Limb (tissue), 2 donors: ENCODE results near the gene ZSCAN2.
"Not testable (repeated sequence)": the region's sequence is repeated elsewhere in the genome, so short reads cannot be mapped to it uniquely, and the experiment has no call there.

ENCODE experiments used
- DNase-seq, 2 donors: peaks; one replicate each; pipeline ENCODE4 v3.0.0-alpha.2; 2016; ENCODE audit errors: extremely low spot score in 2 of 2

ZSCAN2 gene

DNA sequence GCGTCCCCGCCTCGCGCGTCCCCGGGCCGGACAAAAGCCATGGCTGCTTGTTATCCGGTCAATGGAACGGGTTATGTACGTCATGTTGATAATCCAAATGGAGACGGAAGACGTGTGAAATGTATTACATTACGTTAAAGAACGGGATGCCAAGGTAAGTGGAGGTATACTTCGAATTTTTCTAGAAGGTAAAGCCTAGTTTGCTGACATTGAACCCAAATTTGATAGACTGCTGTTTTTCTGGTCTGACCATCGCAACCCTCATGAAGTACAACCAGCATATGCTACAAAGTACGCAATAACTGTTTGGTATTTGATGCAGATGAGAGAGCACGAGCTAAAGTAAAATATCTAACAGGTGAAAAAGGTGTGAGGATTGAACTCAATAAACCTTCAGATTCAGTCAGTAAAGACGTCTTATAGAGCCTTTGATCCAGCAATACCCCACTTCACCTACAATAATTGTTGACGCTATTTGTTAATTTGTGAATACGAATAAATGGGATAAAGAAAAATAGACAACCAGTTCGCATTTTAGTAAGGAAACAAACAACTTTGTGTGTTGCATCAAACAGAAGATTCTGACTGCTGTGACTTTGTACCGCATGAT lies 33.5 kb downstream of the ZSCAN2 start:
- DNase-seq, result no peak

- no peak for DNase-seq
Observed at GRCh38 chr15:84638103-84638502, 37.3 kb downstream of the ZSCAN2 start.

DNA sequence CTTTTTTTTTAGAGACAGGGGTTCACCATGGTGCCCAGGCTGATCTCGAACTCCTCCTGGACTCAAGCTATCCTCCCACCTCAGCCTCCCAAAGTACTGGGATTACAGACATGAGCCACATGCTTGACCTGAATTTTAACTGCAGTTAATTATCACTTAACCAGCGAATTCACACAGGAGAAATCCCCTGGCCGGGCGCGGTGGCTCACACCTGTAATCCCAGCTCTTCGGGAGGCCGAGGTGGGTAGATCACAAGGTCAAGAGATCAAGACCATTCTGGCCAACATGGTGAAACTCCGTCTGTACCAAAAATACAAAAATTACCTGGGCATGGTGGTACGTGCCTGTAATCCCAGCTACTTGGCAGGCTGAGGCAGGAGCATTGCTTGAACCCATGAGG lies 41.1 kb downstream of the ZSCAN2 start:
- not testable (repeated sequence) for DNase-seq

DNA sequence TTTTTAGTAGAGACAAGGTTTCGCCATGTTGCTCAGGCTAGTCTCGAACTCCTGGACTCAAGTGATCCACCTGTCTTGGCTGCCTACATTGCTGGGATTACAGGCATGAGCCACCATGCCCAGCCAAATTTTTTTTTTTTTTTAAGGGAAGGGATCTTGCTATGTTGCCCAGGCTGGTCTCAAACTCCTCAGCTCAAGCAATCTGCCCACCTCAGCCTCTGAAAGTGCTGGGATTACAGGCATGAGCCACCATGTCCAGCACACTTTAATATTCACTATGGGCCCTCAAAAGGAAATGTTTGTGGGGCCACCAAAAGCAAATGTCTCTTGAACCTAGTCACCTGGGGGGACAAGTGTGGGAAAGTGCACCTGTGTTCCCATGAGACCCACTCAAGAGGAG lies 41.8 kb downstream of the ZSCAN2 start:
- not testable (repeated sequence) for DNase-seq

GRCh38 chr15:84643838-84644237 lies 43.0 kb downstream of the ZSCAN2 start:
- no peak for DNase-seq

- DNase-seq, result no peak
Observed at GRCh38 chr15:84645496-84645895, 44.7 kb downstream of the ZSCAN2 start.

DNA sequence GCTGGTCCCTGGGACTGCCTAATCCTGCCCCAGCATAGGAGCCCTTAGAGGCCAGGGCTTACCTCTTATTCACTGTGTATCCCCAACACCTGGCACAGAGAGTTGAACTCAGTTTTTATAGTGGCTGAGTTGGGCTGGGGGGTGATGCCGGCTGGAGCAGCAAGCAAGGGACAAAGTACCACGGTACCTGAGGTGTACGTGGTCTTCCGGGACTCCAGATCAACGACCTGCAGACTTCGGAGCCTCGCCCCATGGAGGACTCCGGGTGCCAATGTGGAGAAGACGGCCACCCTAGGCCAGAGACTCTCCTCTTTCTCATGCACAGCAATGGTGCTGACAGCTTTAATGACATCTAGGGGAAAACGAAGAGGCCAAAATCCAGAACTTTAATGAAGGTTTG lies 45.2 kb downstream of the ZSCAN2 start:
- DNase-seq, result no peak

- DNase-seq, result no peak
Observed at GRCh38 chr15:84647726-84648125, 46.9 kb downstream of the ZSCAN2 start.

GRCh38 chr15:84648539-84648938 lies 47.7 kb downstream of the ZSCAN2 start:
- DNase-seq, result no peak

DNA sequence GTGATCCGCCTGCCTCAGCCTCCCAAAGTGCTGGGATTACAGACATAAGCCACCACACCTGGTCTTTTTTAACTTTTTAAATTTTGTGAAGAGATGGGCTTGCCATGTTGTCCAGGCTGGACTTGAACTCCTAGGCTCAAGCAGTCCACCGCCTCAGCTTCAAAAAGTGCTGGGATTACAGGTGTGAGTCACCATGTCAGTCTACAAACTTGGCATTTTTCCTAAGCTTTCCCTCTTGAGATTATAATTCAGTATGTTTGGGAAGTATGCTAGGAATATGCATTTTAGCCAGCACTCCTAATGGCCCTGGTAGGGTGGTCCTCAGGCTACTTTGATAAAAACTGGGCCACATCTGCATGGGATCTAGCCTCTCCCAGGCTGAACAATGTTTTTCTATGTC lies 48.9 kb downstream of the ZSCAN2 start:
- no peak for DNase-seq

DNA sequence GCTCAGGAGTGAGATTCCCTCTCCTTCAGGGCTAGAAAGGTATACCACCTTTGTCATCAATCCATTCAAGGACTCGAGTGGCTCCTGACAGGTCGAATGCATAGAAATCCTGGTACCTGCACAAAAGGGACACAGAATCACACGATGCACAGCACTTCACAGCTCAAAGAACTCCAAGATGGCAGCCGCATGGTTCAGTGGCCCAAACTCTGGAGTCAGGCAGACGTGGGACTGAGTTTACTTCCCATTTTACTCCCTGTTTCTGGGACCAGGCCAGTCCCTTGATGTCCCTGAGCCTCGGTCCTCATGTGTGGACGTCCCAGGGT lies 52.7 kb downstream of the ZSCAN2 start:
- DNase-seq, result no peak

GRCh38 chr15:84653910-84654688 lies 53.3 kb downstream of the ZSCAN2 start, which contains the start of gene WDR73:
WDR73 (minus strand) TSS chr15:84654283; CDS start chr15:84654274, 9 bp downstream.
- peak; percentile 96 to 99 for DNase-seq

DNA sequence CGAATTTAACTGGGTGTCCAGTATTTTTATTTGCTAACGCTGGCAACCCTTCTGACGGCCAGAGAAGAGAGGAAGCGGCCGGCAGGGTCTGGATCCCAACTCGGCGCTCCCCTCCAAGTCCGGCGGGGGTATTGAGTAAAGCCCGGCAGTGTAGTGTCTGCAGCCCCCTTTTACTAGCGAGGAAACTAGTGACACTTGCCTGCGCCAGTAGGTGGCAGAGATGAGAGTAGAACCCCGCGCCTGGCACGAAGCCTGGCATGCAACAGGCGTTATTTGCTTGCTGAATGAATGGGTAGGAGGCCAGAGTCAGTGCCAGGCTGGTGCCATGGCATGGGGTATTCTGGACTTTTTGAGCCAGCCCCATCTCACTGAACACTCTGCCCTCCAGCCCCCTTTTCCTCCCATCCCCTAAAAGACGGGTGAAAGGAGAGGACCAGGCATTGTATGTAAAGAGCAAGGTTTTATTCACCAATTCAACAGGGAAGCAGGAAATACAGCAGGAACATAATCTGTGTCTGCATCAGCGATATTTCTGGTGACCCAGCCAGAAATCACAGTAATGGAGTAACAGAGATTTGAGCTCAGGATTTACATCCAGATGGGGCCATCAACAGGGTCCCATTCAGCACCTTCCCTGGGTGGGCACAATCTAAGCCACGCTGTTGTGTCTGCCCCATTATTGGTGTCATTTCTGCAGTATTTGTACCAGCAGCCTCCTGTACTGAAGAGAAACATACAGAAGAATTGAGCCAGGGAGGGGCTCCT lies 54.1 kb downstream of the ZSCAN2 start:
- DNase-seq, result peak; percentile 81 to 83

GRCh38 chr15:84656972-84657371 lies 56.2 kb downstream of the ZSCAN2 start:
- no peak for DNase-seq

DNA sequence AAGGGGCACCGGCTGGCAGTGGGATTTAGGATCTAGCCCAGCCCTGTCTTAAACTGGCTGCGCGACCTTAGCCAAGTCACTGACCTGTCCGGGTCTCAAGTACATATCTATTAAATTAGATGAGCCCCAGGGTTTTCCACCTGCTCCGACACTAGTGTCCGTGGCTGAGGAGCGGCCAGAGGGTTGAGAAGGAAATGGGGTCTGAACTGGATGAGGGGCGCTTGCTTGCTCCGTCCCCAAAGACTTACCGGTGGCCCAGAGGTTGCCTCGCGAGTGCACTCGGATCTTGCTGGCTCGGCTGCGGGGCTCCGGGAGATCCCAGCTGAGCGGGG lies 56.9 kb downstream of the ZSCAN2 start:
- no peak for DNase-seq

GRCh38 chr15:84658080-84658787 lies 57.4 kb downstream of the ZSCAN2 start, which contains the start of gene NMB:
NMB (minus strand) TSS chr15:84658199; CDS start chr15:84658152, 47 bp downstream.
- DNase-seq, result peak; percentile 53 to 84

DNA sequence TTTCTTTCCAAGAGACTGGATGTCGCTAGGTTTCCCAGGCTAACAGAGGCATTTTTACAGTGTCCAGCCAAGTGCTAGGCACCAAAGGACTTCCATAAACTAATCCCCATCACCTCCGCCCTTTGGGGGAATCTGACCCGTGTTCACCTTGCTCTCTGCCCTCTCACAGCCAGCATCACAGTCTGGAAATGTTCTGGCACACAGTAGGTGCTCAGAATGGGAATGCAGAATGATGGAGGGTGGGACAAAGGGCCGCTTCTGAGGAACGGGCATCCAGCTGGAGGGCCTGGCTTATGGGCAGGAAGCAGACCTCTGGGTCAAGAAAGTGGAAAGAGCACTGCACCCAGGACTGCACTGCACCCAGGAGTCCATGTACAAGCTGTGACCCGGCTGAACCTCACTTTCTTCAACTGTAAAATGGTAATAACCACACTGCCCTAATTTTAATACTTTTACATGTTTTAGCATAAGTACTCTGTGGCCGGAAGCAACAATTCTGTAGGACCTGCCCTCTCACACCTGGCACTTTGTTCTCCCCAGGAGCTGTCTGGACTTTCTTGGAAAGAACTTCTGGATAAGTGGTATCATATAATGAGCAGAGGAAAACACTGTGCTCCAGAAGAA lies 58.1 kb downstream of the ZSCAN2 start:
- DNase-seq, result no peak

GRCh38 chr15:84659904-84660781 lies 59.3 kb downstream of the ZSCAN2 start:
- DNase-seq, result no peak

DNA sequence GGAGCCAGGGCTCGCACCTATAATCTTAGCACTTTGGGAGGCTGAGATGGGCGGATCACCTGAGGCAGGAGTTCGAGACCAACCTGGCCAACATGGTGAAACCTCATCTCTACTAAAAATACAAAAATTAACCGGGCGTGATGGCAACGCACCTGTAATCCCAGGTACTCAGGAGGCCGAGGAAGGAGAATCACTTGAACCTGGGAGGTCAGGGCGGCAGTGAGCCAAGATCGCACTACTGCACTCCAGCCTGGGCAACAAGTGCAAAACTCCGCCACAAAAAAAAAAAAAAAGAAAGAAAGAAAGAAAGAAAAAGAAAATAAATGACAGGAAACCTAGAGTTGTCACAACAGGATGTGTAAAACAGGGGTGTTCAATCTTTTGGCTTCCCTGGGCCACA lies 60.2 kb downstream of the ZSCAN2 start:
- no peak for DNase-seq

- no peak for DNase-seq
Observed at GRCh38 chr15:84666373-84666772, 65.6 kb downstream of the ZSCAN2 start.
